HG02981 (cell line): ENCODE measurements around the gene FMR1NB.
A peak's percentile ranks its signal among the peaks of the same experiment; 100 is the strongest.

ENCODE experiments used
- ATAC-seq: cut with Tn5 transposase; IDR thresholded peaks from one replicate; pipeline ENCODE4 v1.9.1; 2021; ENCODE audit warnings: mild to moderate bottlenecking, moderate library complexity; ENCODE audit not compliant: unreplicated experiment

FMR1NB gene

DNA sequence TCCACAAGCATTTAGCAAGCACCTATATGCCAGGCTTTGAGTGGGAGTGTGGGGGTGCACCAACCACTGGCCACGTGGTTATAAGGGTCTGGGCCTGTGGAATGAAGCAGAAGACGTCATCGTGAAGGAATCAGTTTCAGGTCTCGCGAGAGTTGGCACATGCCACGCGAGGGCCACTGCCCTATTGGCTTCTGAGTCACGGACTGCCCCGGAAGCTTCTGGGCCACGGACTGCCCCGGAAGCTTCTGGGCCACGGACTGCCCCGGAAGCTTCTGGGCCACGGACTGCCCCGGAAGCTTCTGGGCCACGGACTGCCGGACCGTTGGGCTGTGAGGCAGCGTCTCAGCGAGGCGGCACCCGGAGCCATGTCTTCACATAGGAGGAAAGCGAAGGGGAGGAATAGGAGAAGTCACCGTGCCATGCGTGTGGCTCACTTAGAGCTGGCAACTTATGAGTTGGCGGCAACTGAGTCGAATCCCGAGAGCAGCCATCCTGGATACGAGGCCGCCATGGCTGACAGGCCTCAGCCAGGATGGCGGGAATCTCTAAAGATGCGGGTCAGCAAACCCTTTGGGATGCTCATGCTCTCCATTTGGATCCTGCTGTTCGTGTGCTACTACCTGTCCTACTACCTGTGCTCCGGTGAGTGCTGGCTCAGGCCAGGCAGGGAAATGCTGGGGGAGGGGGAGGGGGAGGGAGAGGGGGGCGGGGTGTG, at the start of gene FMR1NB:
Gene FMR1NB (plus strand): TSS at position 300 of the 715 bp plus-strand sequence. CDS start 66 bp downstream, at position 366.
- no peak for ATAC-seq

DNA sequence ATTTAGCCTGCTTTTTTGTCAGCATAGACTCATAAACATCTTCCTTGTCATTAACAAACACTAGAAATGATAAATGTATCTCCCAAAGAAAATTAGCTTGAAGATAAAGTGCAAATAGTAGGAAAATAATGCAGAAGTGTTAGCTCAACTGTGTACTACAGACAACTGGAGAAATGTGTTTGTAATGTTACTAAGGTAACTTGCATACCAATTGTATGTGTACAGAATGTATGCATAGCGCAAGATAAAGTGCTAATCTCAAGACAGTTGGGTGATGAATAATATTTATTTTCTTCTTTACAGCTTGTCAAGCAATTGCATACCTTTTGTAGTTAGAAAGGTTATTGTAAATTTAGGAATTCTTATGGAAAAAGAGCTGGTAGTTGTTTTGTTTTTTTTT, 47.3 kb upstream of the FMR1NB start:
- no peak for ATAC-seq

- ATAC-seq, result no peak
Observed at GRCh38 chrX:147935156-147935758, 45.9 kb upstream of the FMR1NB start.

DNA sequence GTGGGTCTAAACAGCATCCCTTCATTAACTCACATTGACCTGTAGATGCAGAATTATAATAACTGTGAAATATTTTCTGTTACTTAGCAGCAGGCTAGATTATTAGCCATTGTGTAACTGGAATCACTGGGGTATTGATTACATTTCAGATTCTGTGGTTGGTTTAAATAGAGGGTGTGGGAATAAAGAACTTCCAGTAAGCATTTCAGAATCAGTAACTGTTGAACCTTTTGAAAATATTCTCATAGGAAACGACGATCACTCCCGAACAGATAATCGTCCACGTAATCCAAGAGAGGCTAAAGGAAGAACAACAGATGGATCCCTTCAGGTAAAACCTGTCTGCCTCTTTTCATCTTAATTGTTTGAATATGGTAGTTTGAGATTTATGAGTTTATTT, 35.9 kb upstream of the FMR1NB start:
- no peak for ATAC-seq

DNA sequence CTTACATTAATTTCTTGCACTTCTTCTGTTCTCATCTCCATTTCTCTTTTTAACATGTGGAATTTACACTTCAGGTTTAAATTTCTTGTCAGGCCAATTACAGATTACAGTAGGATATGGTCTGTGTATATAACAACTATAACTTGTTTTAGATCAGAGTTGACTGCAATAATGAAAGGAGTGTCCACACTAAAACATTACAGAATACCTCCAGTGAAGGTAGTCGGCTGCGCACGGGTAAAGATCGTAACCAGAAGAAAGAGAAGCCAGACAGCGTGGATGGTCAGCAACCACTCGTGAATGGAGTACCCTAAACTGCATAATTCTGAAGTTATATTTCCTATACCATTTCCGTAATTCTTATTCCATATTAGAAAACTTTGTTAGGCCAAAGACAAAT, 32.6 kb upstream of the FMR1NB start:
- ATAC-seq, result no peak

GRCh38 chrX:147950352-147950751, 30.8 kb upstream of the FMR1NB start:
- no peak for ATAC-seq

GRCh38 chrX:147953976-147954375, 27.2 kb upstream of the FMR1NB start:
- ATAC-seq, result no peak

DNA sequence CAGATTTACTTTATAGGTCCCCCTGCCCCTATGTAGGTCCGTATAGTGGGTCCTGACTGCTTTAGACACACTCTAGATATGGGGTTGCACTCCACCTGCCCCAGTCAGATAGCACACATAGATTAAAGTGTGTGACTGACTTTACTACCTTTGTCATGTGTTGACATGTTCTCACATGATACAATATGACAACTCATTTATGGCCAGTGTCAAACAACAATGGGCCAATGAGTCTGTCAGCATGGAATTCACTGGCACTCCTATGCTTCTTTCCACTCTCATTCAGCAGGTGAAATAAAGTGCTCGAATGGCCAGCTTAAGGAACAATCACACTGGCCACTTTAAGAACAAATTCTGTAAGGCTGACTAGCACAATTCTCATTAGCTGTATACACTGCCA, 23.8 kb upstream of the FMR1NB start:
- ATAC-seq, result no peak

DNA sequence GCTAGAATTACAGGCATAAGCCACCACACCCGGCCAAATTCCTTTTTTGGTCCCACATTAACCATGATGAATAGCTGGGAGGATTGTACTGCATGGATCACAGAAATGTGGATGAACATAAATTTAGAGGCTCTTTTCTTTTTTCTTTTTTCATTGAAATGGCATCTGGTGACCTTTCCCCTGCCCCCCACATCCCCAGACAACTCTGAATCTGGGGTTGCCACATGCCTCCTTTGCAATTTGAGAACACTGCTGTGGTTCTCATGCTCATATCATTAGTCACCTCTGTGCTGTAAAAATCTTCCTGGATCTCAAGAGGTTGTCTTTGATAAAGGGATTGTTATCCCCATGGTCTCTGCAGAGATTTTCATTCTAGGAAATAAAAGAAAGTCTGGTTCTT, 22.8 kb upstream of the FMR1NB start:
- ATAC-seq, result no peak

DNA sequence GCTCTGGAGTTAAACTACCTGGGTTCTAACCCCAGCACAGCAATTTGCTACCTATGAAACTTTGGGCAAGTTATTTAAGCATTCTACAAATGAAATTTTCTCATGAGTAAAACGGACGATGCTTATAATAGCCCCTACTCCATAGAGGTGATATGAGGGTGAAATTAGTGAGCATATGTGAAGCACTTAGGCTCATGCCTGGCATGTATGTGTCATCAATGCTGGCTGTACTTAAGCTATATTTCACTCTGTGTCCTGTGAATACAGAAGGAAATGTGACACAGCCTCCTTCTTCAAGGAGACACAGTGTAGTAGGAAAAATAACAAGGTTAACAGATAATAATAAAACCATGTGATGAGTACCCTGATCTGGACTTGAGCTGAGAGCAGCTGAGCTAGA, 20.4 kb upstream of the FMR1NB start:
- no peak for ATAC-seq

- no peak for ATAC-seq
Observed at GRCh38 chrX:147962476-147962875, 18.7 kb upstream of the FMR1NB start.

DNA sequence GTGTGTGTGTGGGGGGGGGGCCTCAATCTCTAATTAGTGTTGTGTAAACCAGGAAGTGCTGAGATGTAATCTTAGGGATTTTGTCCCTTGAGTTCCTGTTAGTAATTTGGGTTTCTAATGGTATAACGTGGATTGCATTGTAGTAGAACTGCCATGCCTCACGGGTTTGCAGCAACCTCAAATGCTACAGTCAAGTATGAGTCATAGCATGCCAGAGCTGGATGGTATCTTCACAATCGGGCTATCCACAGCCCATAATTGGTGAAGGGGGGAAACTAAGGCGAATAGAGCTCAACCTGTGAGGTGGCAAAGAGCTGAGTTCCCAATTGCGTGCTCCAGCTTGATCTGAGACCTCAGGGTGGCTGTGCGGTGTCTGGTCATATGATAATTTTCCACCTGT, 2.2 kb upstream of the FMR1NB start:
- ATAC-seq, result no peak

DNA sequence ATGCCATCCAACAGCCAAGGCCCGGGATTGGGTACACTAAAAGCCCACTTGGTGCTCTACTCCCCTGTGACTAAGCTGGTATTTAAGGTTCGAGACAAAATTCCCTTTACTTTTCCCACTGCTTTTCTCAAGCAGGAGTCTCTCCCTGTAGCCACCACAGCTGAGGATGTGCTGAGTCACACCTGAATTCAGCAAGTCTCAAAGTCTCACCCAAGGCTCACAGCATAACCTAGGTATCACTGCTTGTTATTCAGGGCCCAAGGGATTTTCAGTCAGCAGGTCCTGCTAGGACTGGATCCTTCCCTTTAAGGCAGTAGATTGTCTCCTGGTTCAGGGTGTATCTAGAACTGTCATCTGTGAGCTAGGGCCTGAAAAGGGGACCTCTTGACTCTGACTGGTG, 39.2 kb downstream of the FMR1NB start:
- no peak for ATAC-seq

DNA sequence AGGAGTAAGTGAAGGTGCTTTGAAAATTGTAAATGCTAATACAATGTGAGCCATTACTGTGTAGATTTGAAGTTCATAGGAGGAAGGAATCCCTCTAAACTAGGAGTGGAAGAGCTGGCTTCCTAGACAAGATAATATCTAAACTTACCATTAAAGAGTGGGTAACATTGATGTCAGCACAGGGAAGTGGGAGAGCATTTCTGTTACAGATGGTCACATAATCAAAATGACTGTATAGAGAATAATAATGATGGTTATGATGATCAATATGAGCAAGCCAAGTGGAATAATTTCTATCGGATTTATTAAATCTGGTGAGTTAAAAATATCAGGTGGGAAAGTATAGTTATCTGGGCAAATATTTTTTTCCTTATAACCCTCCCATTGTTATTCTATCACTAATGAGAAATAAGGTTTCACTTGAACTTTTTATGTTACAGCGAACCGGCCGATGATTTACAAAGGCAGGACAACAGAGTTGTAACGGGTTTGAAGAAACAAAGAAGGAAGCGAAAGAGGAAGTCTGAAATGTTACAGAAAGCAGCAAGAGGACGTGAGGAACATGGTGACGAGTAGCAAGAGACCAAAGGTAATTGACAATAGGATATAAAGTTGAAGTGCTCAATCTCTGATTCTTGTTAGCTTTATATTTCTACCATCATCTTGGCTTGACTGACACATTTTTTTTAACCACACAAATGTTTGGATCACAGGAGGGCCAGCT, 43.5 kb downstream of the FMR1NB start:
- peak; percentile 97 for ATAC-seq

DNA sequence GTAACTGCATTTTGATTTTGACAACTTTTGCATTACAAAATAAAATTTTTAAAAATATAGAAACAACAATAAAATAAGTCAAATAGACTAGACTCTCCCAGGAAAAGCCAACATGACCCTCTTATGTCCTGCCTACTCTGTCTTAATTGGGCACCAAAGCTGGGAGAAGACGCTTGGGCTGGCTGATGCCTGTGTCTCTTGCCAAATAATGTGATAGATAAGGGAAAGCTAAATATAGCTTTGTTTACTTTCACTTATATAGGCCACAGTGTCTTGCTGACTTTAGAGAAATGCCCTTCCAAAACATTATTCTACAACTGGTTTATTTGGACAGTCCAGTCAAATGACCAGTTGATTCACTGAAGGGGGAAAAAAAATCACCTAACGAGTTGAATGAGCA, 54.2 kb downstream of the FMR1NB start:
- no peak for ATAC-seq

- ATAC-seq, result no peak
Observed at GRCh38 chrX:148037020-148037419, 55.9 kb downstream of the FMR1NB start.

DNA sequence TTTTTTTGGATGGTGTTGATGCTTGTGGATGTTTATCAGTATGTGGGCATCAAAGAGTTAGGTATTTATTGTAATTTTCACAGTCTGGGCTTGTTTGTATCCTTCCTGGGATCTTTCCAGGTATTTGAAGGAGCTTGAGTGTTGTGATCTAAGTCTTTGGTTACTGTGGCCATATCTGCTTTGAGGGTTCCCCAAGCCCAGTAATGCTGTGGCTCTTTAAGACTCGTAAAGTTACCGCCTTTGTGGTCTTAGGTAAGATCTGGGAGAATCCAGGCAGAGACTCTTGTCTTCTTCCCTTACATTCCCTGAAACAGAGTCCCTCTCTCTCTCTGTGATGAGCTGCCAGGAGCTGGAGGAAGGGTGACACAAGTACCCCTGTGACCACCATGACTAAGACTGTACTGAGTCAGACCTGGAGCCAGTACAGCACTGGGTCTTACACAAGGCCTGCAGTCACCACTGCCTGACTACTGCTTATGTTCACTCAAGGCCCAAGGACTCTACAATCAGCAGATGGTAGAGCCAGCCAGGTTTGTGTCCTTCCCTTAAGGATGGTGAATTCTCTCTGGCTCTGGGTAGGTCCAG, 62.2 kb downstream of the FMR1NB start:
- no peak for ATAC-seq

GRCh38 chrX:148047200-148047599, 66.1 kb downstream of the FMR1NB start:
- ATAC-seq, result no peak

GRCh38 chrX:148049441-148049840, 68.3 kb downstream of the FMR1NB start:
- no peak for ATAC-seq

- no peak for ATAC-seq
Observed at GRCh38 chrX:148051973-148052372, 70.8 kb downstream of the FMR1NB start.

DNA sequence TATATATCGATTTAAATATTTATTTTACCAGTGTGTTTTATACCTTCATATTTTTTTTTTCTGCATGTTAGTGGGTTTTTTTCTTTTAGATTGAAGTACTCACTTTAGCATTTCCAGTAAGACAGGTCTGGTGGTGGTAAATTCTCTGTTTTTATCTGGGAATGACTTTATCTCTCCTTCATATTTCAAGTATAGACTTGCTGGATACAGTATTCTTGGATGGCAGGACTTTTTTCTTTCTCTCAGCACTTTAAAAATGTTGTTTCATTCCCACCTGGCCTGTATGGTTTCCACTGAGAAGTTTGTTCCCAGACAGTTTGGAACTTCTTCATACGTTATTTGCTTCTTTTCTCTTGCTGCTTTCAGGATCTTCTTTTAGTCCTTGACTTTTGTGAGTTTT, 86.1 kb downstream of the FMR1NB start:
- ATAC-seq, result no peak
